ENCODE measurements around the gene KCNK7. TPM values are rescaled to one million over a fixed set of nuclear protein-coding genes. Genes with fewer than 3 reads are reported as not detected.
A peak's percentile ranks its signal among the peaks of the same experiment; 100 is the strongest.

Gene KCNK7
- total RNA-seq, 2 experiments from 2014 or later: 0.27 to 0.37 TPM

DNA sequence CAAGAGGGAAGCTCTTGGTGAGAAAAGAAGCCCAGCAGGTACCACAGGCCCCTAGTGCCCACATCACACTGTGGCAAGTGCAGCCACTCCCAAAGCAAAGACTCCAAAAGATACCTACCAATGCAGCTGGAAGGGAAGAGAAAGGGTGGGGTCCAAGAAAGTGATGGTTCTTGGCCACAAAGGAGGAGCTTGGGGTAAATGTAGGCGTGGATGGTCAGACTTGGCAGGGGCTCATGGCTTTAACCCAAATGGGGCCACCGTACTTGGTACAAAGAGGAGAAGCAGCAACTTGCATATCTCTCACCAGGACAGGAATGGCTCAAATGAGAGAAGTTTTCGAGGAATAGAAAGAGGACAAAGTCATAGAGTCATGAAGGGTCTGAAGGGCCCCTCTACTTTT, 13.6 kb upstream of the KCNK7 start:
- Mint-ChIP-seq H3K27me3 (no peaks in the 10 kb centered on the region), H3K36me3 (ENCODE audit: low read depth) (peaks cover 54% of the 10 kb centered on the region), H3K27ac (no peak overlapping the region), H3K4me1 (peaks cover 37% of the 10 kb centered on the region), H3K9me3 (ENCODE audit: low read depth) (no peaks in the 10 kb centered on the region), H3K4me3 (no peak overlapping the region)
- ChIA-PET POLR2A (no interaction called here), CTCF (interaction anchor here (0.6 to 1.5 kb wide), 5 partner anchors 9 to 242 kb away, joined by 3 to 6 read pairs (median 3); no protein-coding TSS in a partner anchor)
- DNase-seq (no peak), ATAC-seq (no peak)
- intact Hi-C loops (cut with DNase I, micrococcal nuclease): no loop called here

DNA sequence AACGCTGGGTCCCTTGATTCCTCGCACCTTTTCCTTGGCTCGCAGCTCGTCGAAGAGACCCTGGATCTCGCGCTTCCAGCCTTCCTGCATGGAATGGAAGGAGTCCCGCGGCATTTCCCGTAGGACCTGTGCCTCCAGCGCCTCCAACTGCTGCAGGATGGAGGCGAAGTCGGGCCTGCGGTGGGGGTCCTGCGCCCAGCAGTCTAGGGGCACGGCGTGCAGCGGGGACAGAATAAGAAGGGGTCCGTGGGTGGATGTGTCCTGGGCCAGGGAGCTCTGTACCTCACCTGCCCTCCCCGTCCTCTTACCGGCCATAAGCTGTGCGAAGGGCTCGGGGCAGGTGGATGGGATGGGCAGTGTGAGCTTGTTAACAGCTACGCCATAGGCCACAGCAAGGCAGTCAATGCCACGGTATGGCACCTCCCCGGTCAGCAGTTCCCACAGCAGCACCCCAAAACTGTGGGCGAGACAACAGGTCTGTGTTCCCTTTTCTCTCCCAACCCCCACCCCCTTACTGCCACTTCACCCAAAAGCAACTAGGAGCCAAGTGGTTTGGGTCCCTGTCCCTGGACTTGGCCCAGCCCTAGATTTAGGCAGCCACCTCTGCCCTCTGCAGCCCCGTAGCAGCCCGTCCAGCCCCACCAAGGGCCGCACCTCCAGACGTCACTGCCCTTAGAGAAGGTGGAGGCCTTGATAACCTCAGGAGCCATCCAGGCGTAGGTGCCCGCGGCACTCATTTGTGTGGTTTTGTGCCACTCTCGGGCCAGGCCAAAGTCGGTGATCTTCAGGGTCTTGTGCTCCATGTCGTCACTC, 12.2 kb upstream of the KCNK7 start:
- intact Hi-C loops (cut with DNase I, micrococcal nuclease): no loop called here
- Mint-ChIP-seq H3K27me3 (no peaks in the 10 kb centered on the region), H3K36me3 (ENCODE audit: low read depth) (peaks cover 53% of the 10 kb centered on the region), H3K9me3 (ENCODE audit: low read depth) (no peaks in the 10 kb centered on the region), H3K4me3 (no peak overlapping the region), H3K4me1 (peaks cover 32% of the 10 kb centered on the region), H3K27ac (no peak overlapping the region)
- POLR2A ChIA-PET: no interaction called here
- CTCF ChIA-PET: interaction anchor here (1.5 kb wide), 1 partner anchor 20 kb away, joined by 4 read pairs; no protein-coding TSS in a partner anchor
- DNase-seq (no peak), ATAC-seq (no peak)

DNA sequence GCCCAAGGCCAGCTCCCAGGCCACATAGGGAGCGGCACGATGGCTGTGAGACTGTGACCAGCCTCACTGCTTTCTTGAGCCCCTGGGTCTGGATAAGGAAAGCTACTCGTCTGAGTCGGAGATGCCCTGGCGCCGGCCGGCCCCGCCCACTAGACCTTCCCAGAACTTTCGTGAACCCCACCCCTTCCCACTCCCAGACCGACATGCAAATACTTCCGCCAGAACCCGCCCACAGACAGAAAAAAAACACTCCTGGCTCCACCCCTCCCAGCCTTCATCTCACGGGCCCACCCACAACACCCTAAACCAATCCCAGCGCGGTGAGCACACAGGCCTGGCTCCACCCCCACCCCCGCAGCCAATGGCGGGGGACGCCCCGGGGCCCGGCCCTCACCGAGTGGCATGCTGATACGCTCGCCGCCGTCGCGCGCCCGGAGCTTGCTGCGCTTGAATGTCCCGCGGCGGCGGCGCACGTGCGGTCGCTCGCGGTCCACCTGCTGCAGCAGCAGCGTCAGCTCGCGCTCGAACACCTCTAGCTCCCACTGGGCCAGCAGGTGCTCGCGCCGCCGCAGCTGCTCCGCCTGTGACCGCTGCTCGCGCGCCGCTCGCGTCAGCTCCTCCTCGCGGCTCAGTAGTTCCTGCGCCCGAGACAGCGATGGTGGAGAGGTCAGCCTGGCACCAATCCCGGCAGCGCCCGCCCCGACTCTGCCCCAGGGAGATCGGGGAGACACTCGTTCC, 11.4 kb upstream of the KCNK7 start:
- peak; percentile 76 for ATAC-seq
- H3K36me3 Mint-ChIP-seq (ENCODE audit: low read depth): peaks cover 47% of the 10 kb centered on the region

DNA sequence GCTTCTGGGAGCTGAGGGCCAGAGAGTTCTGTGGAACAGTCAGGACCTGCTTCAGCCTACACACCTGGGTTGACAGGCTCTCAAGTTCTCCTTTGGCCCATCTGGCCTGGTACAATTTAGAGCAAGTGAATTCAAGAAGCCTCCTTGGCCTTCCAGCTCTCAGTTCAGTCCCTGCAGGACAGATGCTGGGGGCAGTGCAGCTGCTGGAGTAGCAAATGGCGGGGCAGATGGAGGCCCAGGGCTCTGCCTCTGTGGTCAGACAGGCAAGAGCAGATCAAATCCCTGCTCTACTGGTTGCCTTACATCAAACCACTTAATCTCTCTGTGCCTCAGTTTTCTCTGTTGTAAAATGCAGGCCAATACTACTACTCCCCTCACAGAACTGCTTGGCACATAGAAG, 8.7 kb upstream of the KCNK7 start:
- no peak overlapping the region for H3K4me3 Mint-ChIP-seq
- POLR2A ChIA-PET: no interaction called here
- ATAC-seq: no peak
- peaks cover 3% of the 10 kb centered on the region for H3K4me1 Mint-ChIP-seq
- no peaks in the 10 kb centered on the region for H3K27me3 Mint-ChIP-seq
- no peak overlapping the region for H3K27ac Mint-ChIP-seq
- intact Hi-C loops (cut with DNase I, micrococcal nuclease): no loop called here
- no peaks in the 10 kb centered on the region for H3K9me3 Mint-ChIP-seq (ENCODE audit: low read depth)
- no peak for DNase-seq
- peaks cover 36% of the 10 kb centered on the region for H3K36me3 Mint-ChIP-seq (ENCODE audit: low read depth)
- CTCF ChIA-PET: interaction anchor here (0.5 to 1.4 kb wide), 5 partner anchors 11 to 236 kb away, joined by 3 to 4 read pairs (median 3); no protein-coding TSS in a partner anchor

More for the DNA sequence above, 11.4 kb upstream of the KCNK7 start:
- CTCF ChIA-PET: interaction anchor here (1.5 kb wide), 1 partner anchor 19 kb away, joined by 4 read pairs; no protein-coding TSS in a partner anchor
- H3K9me3 Mint-ChIP-seq (ENCODE audit: low read depth): no peaks in the 10 kb centered on the region
- peak; percentile 55 for DNase-seq
- no peak overlapping the region for H3K4me3 Mint-ChIP-seq
- no peaks in the 10 kb centered on the region for H3K27me3 Mint-ChIP-seq
- H3K27ac Mint-ChIP-seq: no peak overlapping the region
- intact Hi-C loops (cut with DNase I, micrococcal nuclease): no loop called here
- POLR2A ChIA-PET: no interaction called here
- peaks cover 27% of the 10 kb centered on the region for H3K4me1 Mint-ChIP-seq

DNA sequence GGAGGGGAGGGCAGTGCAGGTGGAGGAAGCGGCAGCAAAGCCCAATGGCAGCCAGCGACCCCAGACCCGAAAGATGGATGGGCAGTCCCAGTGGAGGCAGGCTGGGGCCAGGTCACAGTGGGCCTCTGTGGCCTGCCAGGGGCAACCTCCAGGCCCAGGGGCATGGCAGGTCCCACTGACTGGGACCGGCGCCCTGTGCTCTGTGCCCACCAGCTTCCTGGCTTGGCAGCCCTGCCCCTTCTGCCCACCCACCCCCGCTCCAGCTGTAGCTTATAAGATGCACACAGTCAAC, 4.3 kb upstream of the KCNK7 start:
- ChIA-PET CTCF (no interaction called here), POLR2A (no interaction called here)
- Mint-ChIP-seq H3K4me1 (peaks cover 8% of the 10 kb centered on the region), H3K27me3 (no peaks in the 10 kb centered on the region), H3K36me3 (ENCODE audit: low read depth) (peaks cover 17% of the 10 kb centered on the region), H3K9me3 (ENCODE audit: low read depth) (no peaks in the 10 kb centered on the region), H3K27ac (no peak overlapping the region), H3K4me3 (no peak overlapping the region)
- intact Hi-C loops (cut with DNase I, micrococcal nuclease): no loop called here
- no peak for ATAC-seq
- no peak for DNase-seq

DNA sequence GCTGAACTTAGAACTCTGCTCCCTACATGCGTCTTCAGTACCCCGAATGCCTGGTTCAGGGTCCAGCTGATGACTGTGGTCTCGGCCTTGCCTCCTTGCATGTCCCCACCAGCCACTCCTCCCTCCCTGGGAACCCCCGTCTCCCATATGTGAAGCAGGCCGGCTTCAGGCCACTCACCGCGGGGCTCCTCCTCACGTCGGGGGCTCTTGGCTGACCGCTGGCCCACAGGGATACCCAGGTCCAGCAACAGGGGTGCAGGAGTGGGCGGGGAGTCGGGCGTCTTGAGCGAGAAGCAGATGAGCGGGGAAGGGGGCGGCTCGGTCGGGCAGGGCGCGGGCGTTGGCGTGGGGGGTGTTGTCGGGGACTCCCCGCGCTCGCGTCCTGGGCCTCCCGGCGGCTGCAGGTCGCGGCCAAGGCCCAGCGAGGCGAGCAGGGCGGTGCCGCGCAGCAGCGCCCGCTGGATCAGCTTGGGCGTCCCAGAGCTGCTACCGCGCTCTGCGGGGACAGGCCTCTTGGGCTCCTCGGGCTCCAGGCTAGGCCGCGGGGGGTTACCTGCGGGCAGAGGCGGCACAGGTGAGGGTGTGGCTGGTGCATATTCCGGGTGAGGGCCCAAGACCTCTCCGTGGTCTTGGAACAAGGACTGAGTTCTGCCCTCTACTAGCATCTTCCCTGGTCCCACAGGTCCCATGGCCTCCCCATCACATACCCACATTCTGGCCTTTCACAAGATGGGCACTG, 3.8 kb upstream of the KCNK7 start:
- Mint-ChIP-seq H3K36me3 (ENCODE audit: low read depth) (peaks cover 15% of the 10 kb centered on the region), H3K4me1 (peaks cover 9% of the 10 kb centered on the region), H3K27ac (no peak overlapping the region), H3K9me3 (ENCODE audit: low read depth) (no peaks in the 10 kb centered on the region), H3K4me3 (no peak overlapping the region), H3K27me3 (no peaks in the 10 kb centered on the region)
- DNase-seq (no peak), ATAC-seq (no peak)
- ChIA-PET POLR2A (no interaction called here), CTCF (no interaction called here)
- intact Hi-C loops (cut with DNase I, micrococcal nuclease): no loop called here

DNA sequence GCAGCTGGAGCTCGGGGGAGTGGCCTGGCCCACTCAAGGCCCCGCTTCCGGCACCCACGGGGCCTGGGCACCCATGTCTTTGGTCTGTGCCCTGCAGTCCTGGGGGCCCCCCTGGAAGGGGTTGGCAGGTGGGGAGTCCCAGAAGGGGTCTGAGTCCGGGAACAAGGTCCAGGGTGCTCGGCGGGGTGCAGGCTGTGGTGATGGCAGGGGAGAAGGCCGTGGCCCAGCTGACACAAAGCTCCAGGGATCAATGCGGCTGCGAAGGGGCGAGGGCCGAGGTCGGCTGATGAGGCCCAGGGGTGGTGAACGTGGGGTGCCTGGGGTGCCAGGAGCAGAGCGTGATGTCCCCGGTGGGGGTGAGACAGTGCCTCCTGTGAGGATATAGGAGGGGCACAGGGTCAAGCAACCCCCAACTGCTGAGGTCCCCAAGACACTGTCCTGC, 2.7 kb upstream of the KCNK7 start:
- H3K9me3 Mint-ChIP-seq (ENCODE audit: low read depth): no peaks in the 10 kb centered on the region
- peaks cover 9% of the 10 kb centered on the region for H3K36me3 Mint-ChIP-seq (ENCODE audit: low read depth)
- intact Hi-C loops (cut with DNase I, micrococcal nuclease): no loop called here
- no peak overlapping the region for H3K27ac Mint-ChIP-seq
- ATAC-seq (no peak), DNase-seq (no peak)
- ChIA-PET POLR2A (no interaction called here), CTCF (interaction anchor here (0.7 to 1.2 kb wide), 2 partner anchors 12 to 15 kb away, joined by 3 to 4 read pairs; no protein-coding TSS in a partner anchor)
- no peak overlapping the region for H3K4me3 Mint-ChIP-seq
- H3K4me1 Mint-ChIP-seq: peaks cover 9% of the 10 kb centered on the region
- H3K27me3 Mint-ChIP-seq: no peaks in the 10 kb centered on the region

DNA sequence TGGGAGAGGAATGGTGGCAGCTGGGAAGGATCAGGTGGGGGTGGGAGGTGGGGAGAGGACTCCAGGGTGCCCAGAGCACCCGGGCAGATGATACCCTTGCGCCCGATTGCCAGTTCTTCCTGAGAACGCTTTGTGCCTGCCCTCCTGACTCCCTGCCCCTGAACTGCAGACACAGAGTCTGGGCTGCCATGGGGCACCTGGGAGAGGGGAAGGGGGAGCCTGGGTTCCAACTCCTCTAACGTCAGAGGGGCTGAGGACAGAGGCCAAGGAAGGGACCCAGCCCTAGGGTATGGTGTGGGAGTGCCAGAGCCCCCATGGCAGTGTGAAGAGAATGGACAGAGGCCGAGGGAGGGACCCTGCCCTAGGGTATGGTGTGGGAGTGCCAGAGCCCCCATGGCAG, 920 bp upstream of the KCNK7 start:
- H3K9me3 Mint-ChIP-seq (ENCODE audit: low read depth): no peaks in the 10 kb centered on the region
- POLR2A ChIA-PET: no interaction called here
- ATAC-seq (no peak), DNase-seq (no peak)
- intact Hi-C loops (cut with DNase I, micrococcal nuclease): no loop called here
- H3K4me3 Mint-ChIP-seq: no peak overlapping the region
- peaks cover 10% of the 10 kb centered on the region for H3K36me3 Mint-ChIP-seq (ENCODE audit: low read depth)
- CTCF ChIA-PET: no interaction called here
- H3K27ac Mint-ChIP-seq: no peak overlapping the region
- no peaks in the 10 kb centered on the region for H3K27me3 Mint-ChIP-seq
- peaks cover 9% of the 10 kb centered on the region for H3K4me1 Mint-ChIP-seq

DNA sequence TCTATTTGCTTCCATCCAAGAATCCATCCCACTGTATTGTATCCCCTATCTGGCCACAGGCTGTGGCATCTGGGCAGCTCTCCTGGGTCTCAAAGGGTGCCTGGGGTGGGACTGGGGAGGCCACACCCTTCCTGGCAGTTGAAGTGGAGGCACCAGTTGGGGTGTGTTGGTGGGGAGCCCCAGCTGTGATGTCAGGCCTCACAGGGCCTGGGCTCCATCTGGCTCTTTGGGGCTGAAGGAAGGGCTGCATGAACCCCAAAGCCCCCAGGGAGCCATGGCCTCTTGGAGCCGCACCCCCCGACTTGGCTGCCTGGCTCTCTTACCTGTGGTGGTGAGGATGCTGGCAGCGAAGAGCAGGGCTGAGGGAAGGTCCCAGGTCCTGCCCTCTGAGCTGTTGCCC, 469 bp downstream of the KCNK7 start:
- ATAC-seq (peak; percentile 10), DNase-seq (no peak)
- CTCF ChIA-PET: interaction anchor here (0.6 to 1.7 kb wide), 5 partner anchors 24 to 318 kb away, joined by 3 to 7 read pairs (median 3); partner anchors contain the start of gene ZNRD2
- H3K27me3 Mint-ChIP-seq: no peaks in the 10 kb centered on the region
- no peak overlapping the region for H3K4me3 Mint-ChIP-seq
- H3K4me1 Mint-ChIP-seq: peaks cover 9% of the 10 kb centered on the region
- H3K9me3 Mint-ChIP-seq (ENCODE audit: low read depth): no peaks in the 10 kb centered on the region
- peaks cover 15% of the 10 kb centered on the region for H3K36me3 Mint-ChIP-seq (ENCODE audit: low read depth)
- no peak overlapping the region for H3K27ac Mint-ChIP-seq
- POLR2A ChIA-PET: no interaction called here
- intact Hi-C loops (cut with DNase I, micrococcal nuclease): loop anchor here in 1 of 2 experiments (2.0 kb wide), 1 partner anchor 18 kb away; no protein-coding TSS in a partner anchor

DNA sequence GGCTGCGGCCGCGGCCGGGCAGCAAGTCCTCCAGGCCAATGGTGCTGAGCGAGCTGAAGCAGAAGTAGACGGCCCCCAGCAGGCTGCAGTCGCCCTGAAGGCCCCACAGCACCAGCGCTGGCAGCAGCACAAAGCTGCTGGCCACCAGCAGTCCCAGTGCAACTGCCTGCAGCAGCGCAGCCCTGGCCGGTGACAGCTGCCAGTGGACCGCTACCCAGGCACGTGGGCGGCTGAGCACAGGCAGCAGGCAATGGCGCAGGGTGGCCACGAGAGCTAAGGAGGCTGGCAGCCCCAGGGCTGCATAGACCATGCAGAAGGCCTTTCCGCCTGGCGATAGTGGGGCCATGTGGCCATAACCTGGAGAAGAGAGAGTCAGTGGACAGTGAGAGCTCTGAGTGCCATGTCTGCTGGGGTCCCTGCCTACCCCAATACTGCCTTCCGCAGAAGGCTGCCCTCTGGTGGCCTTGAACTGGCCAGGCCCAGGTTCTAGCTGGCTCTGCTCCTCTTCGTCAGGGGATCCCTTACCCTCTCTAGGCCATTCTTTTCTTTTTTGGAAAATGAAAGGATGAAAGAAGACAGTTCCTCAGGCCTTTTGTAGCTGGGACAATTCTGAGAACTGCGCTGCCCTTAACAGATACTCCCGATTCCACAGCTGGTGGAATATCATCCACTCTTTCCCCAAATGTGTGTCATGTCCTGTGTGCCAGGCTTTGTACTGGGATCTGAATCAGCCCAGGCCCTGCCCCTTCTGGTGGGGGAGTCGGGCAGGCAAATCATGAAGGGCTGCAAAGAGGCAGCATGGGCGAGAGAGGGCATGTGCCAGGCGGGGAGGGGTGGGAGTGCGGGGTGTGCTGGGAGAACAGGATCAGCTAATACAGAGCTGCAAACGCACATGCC, 1.8 kb downstream of the KCNK7 start:
- ATAC-seq: peak; percentile 39
- Mint-ChIP-seq H3K4me3 (no peak overlapping the region), H3K36me3 (ENCODE audit: low read depth) (peaks cover 10% of the 10 kb centered on the region), H3K27ac (no peak overlapping the region), H3K27me3 (no peaks in the 10 kb centered on the region), H3K4me1 (peaks cover 17% of the 10 kb centered on the region), H3K9me3 (ENCODE audit: low read depth) (no peaks in the 10 kb centered on the region)
- POLR2A ChIA-PET: interaction anchor here (0.6 to 1.4 kb wide), 5 partner anchors 8 to 264 kb away, joined by 3 to 4 read pairs (median 3); partner anchors contain the start of genes CFL1 and FAM89B
- CTCF ChIA-PET: interaction anchor here (0.6 to 2.4 kb wide), 19 partner anchors 9 to 380 kb away, joined by 3 to 13 read pairs (median 4); partner anchors contain the start of genes EHBP1L1, FAM89B, PCNX3 and ZNRD2
- intact Hi-C loops (cut with DNase I, micrococcal nuclease): loop anchor here in 1 of 2 experiments (2.0 kb wide), 1 partner anchor 19 kb away; no protein-coding TSS in a partner anchor
- DNase-seq: peak; percentile 66

Data from activated CD4-positive, alpha-beta T cell treated with anti-CD3 and anti-CD28 coated beads for 36 hours (primary cell).